ENCODE results near the gene C10orf143.

- TF ChIP-seq CTCF (IDR thresholded peaks at IDR 0.05; ENCODE audit: low read length) (no peak), EZH2 (IDR thresholded peaks at IDR 0.05; ENCODE audit: borderline replicate concordance, low read length) (no peak)
Observed at GRCh38 chr10:130028465-130028819, 82.2 kb downstream of the C10orf143 start.
